ENCODE measurements around the gene CYP2S1. TPM values are rescaled to one million over a fixed set of nuclear protein-coding genes. Genes with fewer than 3 reads are reported as not detected.

The CYP2S1 gene
- total and polyA plus RNA-seq, 9 of the 15 experiments (the other 6 are each of a cell fraction or from before 2014, with no cell fraction given), result 0.07 to 1.9 (median 0.41) TPM

Other genes starting within 250 kb of the CYP2S1 start
Only the 7 nearest of the 14 such genes appear.
- not detected in 2 replicates for gene CYP2A13, start 104.8 kb upstream of the CYP2S1 start, total RNA-seq (2014; rRNA removed)
- not detected in 2 replicates for gene CYP2A13, start 104.8 kb upstream of the CYP2S1 start, total RNA-seq (2014; rRNA removed; fragmentation: Illumina TruSeq; extraction: Trizol)
- not detected in 2 replicates for gene CYP2A13, start 104.8 kb upstream of the CYP2S1 start, total RNA-seq (2015; rRNA removed; fragmentation: Illumina TruSeq; extraction: Trizol)
- gene CYP2A13, start 104.8 kb upstream of the CYP2S1 start, total RNA-seq (2021), result not detected in 2 replicates
- not detected in 2 replicates for gene CYP2A13, start 104.8 kb upstream of the CYP2S1 start, polyA plus RNA-seq (2011; rRNA removed)
- gene CYP2A13, start 104.8 kb upstream of the CYP2S1 start, polyA plus RNA-seq (2014; fragmentation: Illumina TruSeq; extraction: Trizol), result not detected in 2 replicates
- gene CYP2A13, start 104.8 kb upstream of the CYP2S1 start, polyA plus RNA-seq (2014; fragmentation: Nextera tagmentation; extraction: Ambion mirVana), result not detected
- not detected in 2 replicates for gene CYP2A13, start 104.8 kb upstream of the CYP2S1 start, polyA plus RNA-seq (2014; rRNA removed)
- gene CYP2F1, start 78.8 kb upstream of the CYP2S1 start, total RNA-seq (2014; rRNA removed), result 0.77 TPM in 1 of 2 replicates, not detected in the other
- 0.25 TPM in 1 of 2 replicates, not detected in the other for gene CYP2F1, start 78.8 kb upstream of the CYP2S1 start, total RNA-seq (2014; rRNA removed; fragmentation: Illumina TruSeq; extraction: Trizol)
- 0.11 TPM in 1 of 2 replicates, not detected in the other for gene CYP2F1, start 78.8 kb upstream of the CYP2S1 start, total RNA-seq (2015; rRNA removed; fragmentation: Illumina TruSeq; extraction: Trizol)
- 0.38 TPM in 1 of 2 replicates, not detected in the other for gene CYP2F1, start 78.8 kb upstream of the CYP2S1 start, total RNA-seq (2021)
- 0.03 and 0.16 TPM in 2 replicates for gene CYP2F1, start 78.8 kb upstream of the CYP2S1 start, polyA plus RNA-seq (2011; rRNA removed)
- 0.28 and 0.71 TPM in 2 replicates for gene CYP2F1, start 78.8 kb upstream of the CYP2S1 start, polyA plus RNA-seq (2014; fragmentation: Illumina TruSeq; extraction: Trizol)
- under 1 TPM; 0.10 to 0.11 TPM for gene CYP2F1, start 78.8 kb upstream of the CYP2S1 start, polyA plus RNA-seq (2014; fragmentation: Nextera tagmentation; extraction: Ambion mirVana)
- 0.04 TPM in 1 of 2 replicates, not detected in the other for gene CYP2F1, start 78.8 kb upstream of the CYP2S1 start, polyA plus RNA-seq (2014; rRNA removed)
- gene AXL, start 26.0 kb downstream of the CYP2S1 start, total RNA-seq (2014; rRNA removed), result 1.6 and 2.6 TPM in 2 replicates
- 1.2 and 1.4 TPM in 2 replicates for gene AXL, start 26.0 kb downstream of the CYP2S1 start, total RNA-seq (2014; rRNA removed; fragmentation: Illumina TruSeq; extraction: Trizol)
- 0.79 and 0.80 TPM in 2 replicates for gene AXL, start 26.0 kb downstream of the CYP2S1 start, total RNA-seq (2015; rRNA removed; fragmentation: Illumina TruSeq; extraction: Trizol)
- 3.0 and 3.4 TPM in 2 replicates for gene AXL, start 26.0 kb downstream of the CYP2S1 start, total RNA-seq (2021)
- gene AXL, start 26.0 kb downstream of the CYP2S1 start, polyA plus RNA-seq (2011; rRNA removed), result 6.0 and 6.6 TPM in 2 replicates
- 1.6 and 2.0 TPM in 2 replicates for gene AXL, start 26.0 kb downstream of the CYP2S1 start, polyA plus RNA-seq (2014; fragmentation: Illumina TruSeq; extraction: Trizol)
- 1 to 10 TPM; 1.9 to 2.0 TPM for gene AXL, start 26.0 kb downstream of the CYP2S1 start, polyA plus RNA-seq (2014; fragmentation: Nextera tagmentation; extraction: Ambion mirVana)
- 1.1 and 1.2 TPM in 2 replicates for gene AXL, start 26.0 kb downstream of the CYP2S1 start, polyA plus RNA-seq (2014; rRNA removed)
- gene HNRNPUL1, start 71.2 kb downstream of the CYP2S1 start, total RNA-seq (2014; rRNA removed), result 85.0 and 99.3 TPM in 2 replicates
- 69.9 and 78.2 TPM in 2 replicates for gene HNRNPUL1, start 71.2 kb downstream of the CYP2S1 start, total RNA-seq (2014; rRNA removed; fragmentation: Illumina TruSeq; extraction: Trizol)
- 85.9 and 88.7 TPM in 2 replicates for gene HNRNPUL1, start 71.2 kb downstream of the CYP2S1 start, total RNA-seq (2015; rRNA removed; fragmentation: Illumina TruSeq; extraction: Trizol)
- 196 and 211 TPM in 2 replicates for gene HNRNPUL1, start 71.2 kb downstream of the CYP2S1 start, total RNA-seq (2021)
- gene HNRNPUL1, start 71.2 kb downstream of the CYP2S1 start, polyA plus RNA-seq (2011; rRNA removed), result 39.2 and 59.3 TPM in 2 replicates
- 138 and 160 TPM in 2 replicates for gene HNRNPUL1, start 71.2 kb downstream of the CYP2S1 start, polyA plus RNA-seq (2014; fragmentation: Illumina TruSeq; extraction: Trizol)
- 1 to 10 TPM; 7.3 to 9.4 TPM for gene HNRNPUL1, start 71.2 kb downstream of the CYP2S1 start, polyA plus RNA-seq (2014; fragmentation: Nextera tagmentation; extraction: Ambion mirVana)
- gene HNRNPUL1, start 71.2 kb downstream of the CYP2S1 start, polyA plus RNA-seq (2014; rRNA removed), result 93.8 and 107 TPM in 2 replicates
- gene CCDC97, start 117.0 kb downstream of the CYP2S1 start, total RNA-seq (2014; rRNA removed), result 8.0 and 10.8 TPM in 2 replicates
- gene CCDC97, start 117.0 kb downstream of the CYP2S1 start, total RNA-seq (2014; rRNA removed; fragmentation: Illumina TruSeq; extraction: Trizol), result 2.2 and 3.3 TPM in 2 replicates
- gene CCDC97, start 117.0 kb downstream of the CYP2S1 start, total RNA-seq (2015; rRNA removed; fragmentation: Illumina TruSeq; extraction: Trizol), result 5.5 and 7.0 TPM in 2 replicates
- gene CCDC97, start 117.0 kb downstream of the CYP2S1 start, total RNA-seq (2021), result 16.5 and 18.0 TPM in 2 replicates
- 3.6 and 5.0 TPM in 2 replicates for gene CCDC97, start 117.0 kb downstream of the CYP2S1 start, polyA plus RNA-seq (2011; rRNA removed)
- 9.8 and 13.2 TPM in 2 replicates for gene CCDC97, start 117.0 kb downstream of the CYP2S1 start, polyA plus RNA-seq (2014; fragmentation: Illumina TruSeq; extraction: Trizol)
- gene CCDC97, start 117.0 kb downstream of the CYP2S1 start, polyA plus RNA-seq (2014; fragmentation: Nextera tagmentation; extraction: Ambion mirVana), result under 1 TPM; 0.60 to 0.79 TPM
- 8.8 and 11.3 TPM in 2 replicates for gene CCDC97, start 117.0 kb downstream of the CYP2S1 start, polyA plus RNA-seq (2014; rRNA removed)
- gene TGFB1, start 160.7 kb downstream of the CYP2S1 start, total RNA-seq (2014; rRNA removed), result 18.6 and 25.8 TPM in 2 replicates
- 10.4 and 12.3 TPM in 2 replicates for gene TGFB1, start 160.7 kb downstream of the CYP2S1 start, total RNA-seq (2014; rRNA removed; fragmentation: Illumina TruSeq; extraction: Trizol)
- gene TGFB1, start 160.7 kb downstream of the CYP2S1 start, total RNA-seq (2015; rRNA removed; fragmentation: Illumina TruSeq; extraction: Trizol), result 14.7 and 17.2 TPM in 2 replicates
- 131 and 159 TPM in 2 replicates for gene TGFB1, start 160.7 kb downstream of the CYP2S1 start, total RNA-seq (2021)
- gene TGFB1, start 160.7 kb downstream of the CYP2S1 start, polyA plus RNA-seq (2011; rRNA removed), result 11.8 and 13.4 TPM in 2 replicates
- gene TGFB1, start 160.7 kb downstream of the CYP2S1 start, polyA plus RNA-seq (2014; fragmentation: Illumina TruSeq; extraction: Trizol), result 45.7 and 64.4 TPM in 2 replicates
- under 1 TPM; 0.24 to 0.77 TPM for gene TGFB1, start 160.7 kb downstream of the CYP2S1 start, polyA plus RNA-seq (2014; fragmentation: Nextera tagmentation; extraction: Ambion mirVana)
- gene TGFB1, start 160.7 kb downstream of the CYP2S1 start, polyA plus RNA-seq (2014; rRNA removed), result 35.2 and 37.8 TPM in 2 replicates
- 3.5 and 6.7 TPM in 2 replicates for gene B9D2, start 170.9 kb downstream of the CYP2S1 start, total RNA-seq (2014; rRNA removed)
- gene B9D2, start 170.9 kb downstream of the CYP2S1 start, total RNA-seq (2014; rRNA removed; fragmentation: Illumina TruSeq; extraction: Trizol), result 0.54 and 1.6 TPM in 2 replicates
- 5.2 and 5.5 TPM in 2 replicates for gene B9D2, start 170.9 kb downstream of the CYP2S1 start, total RNA-seq (2015; rRNA removed; fragmentation: Illumina TruSeq; extraction: Trizol)
- gene B9D2, start 170.9 kb downstream of the CYP2S1 start, total RNA-seq (2021), result 6.0 and 6.9 TPM in 2 replicates
- 2.8 and 5.8 TPM in 2 replicates for gene B9D2, start 170.9 kb downstream of the CYP2S1 start, polyA plus RNA-seq (2011; rRNA removed)
- gene B9D2, start 170.9 kb downstream of the CYP2S1 start, polyA plus RNA-seq (2014; fragmentation: Illumina TruSeq; extraction: Trizol), result 2.2 and 3.4 TPM in 2 replicates
- 1 to 10 TPM in 1 of 2 experiments, under 1 TPM in 1; 0.83 to 1.4 TPM for gene B9D2, start 170.9 kb downstream of the CYP2S1 start, polyA plus RNA-seq (2014; fragmentation: Nextera tagmentation; extraction: Ambion mirVana)
- 3.4 and 3.5 TPM in 2 replicates for gene B9D2, start 170.9 kb downstream of the CYP2S1 start, polyA plus RNA-seq (2014; rRNA removed)